ENCODE data around the gene IL17RA.

DNA sequence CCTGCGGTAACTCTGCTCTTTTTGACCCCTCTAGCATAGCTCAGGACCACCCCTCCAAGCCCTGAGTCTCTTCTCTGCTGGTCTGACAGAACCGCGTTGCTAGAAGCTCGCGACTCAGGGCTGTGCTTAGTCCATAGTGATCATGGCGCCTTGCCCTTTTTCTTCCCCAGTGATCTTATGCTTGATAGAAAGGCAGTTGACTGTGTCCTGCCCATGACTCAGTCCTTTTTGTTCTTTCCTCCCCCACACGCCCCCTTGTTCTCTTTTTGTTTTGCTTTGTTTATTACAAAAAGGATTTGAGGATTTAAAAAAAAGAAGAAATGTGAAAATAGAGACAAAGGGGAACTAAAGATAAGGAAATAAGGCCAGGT lies 17.5 kb downstream of the IL17RA start:
- no peak for TF ChIP-seq TAF1 (IDR thresholded peaks at IDR 0.05; ENCODE audit: borderline replicate concordance, insufficient read depth, low read length)
- TF ChIP-seq FOXP2 (optimal IDR thresholded peaks at IDR 0.05; ENCODE audit: borderline replicate concordance, extremely low read depth, extremely low read length, insufficient read depth) = no peak
- TF ChIP-seq POLR2AphosphoS5 (IDR thresholded peaks at IDR 0.05; ENCODE audit: low read depth, low read length) = no peak
- TF ChIP-seq, protein P1, sequence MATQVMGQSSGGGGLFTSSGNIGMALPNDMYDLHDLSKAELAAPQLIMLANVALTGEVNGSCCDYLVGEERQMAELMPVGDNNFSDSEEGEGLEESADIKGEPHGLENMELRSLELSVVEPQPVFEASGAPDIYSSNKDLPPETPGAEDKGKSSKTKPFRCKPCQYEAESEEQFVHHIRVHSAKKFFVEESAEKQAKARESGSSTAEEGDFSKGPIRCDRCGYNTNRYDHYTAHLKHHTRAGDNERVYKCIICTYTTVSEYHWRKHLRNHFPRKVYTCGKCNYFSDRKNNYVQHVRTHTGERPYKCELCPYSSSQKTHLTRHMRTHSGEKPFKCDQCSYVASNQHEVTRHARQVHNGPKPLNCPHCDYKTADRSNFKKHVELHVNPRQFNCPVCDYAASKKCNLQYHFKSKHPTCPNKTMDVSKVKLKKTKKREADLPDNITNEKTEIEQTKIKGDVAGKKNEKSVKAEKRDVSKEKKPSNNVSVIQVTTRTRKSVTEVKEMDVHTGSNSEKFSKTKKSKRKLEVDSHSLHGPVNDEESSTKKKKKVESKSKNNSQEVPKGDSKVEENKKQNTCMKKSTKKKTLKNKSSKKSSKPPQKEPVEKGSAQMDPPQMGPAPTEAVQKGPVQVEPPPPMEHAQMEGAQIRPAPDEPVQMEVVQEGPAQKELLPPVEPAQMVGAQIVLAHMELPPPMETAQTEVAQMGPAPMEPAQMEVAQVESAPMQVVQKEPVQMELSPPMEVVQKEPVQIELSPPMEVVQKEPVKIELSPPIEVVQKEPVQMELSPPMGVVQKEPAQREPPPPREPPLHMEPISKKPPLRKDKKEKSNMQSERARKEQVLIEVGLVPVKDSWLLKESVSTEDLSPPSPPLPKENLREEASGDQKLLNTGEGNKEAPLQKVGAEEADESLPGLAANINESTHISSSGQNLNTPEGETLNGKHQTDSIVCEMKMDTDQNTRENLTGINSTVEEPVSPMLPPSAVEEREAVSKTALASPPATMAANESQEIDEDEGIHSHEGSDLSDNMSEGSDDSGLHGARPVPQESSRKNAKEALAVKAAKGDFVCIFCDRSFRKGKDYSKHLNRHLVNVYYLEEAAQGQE (IDR thresholded peaks at IDR 0.05; ENCODE audit: insufficient read depth in 1 of 2, low read depth in 2 of 2, low read length in 2 of 2) = no peak
